K562 (cell line): ENCODE measurements around the gene ERICH2. TPM values are rescaled to one million over a fixed set of nuclear protein-coding genes. Genes with fewer than 3 reads are reported as not detected.
A peak's percentile ranks its signal among the peaks of the same experiment; 100 is the strongest.

Experiments used
- ATAC-seq: fragments of 200-7000 bp; cut with Tn5 transposase; 3 replicates; pipeline ENCODE4 v1.9.1; 2020; ENCODE audit warnings: moderate library complexity
- BruUV-seq: library from RNA; stranded (reverse); fragments of 400-500 nt; replicated peaks from 2 replicates; lab custom pipeline; 2021; lab: Mats Ljungman, UMichigan
- CTCF ChIA-PET: fragments of 300-600 bp; formaldehyde crosslinking; extraction: SDS; loops from one replicate; lab custom pipeline; 2021; ENCODE audit warnings: low intra/inter-chr PET ratio; lab: Yijun Ruan, JAX
- POLR2A ChIA-PET: fragments of 300-600, 350-650 bp; sonication (Branson Sonifier 250); formaldehyde crosslinking; extraction: SDS; loops from one replicate; lab custom pipeline; 2021; ENCODE audit warnings: antibody characterized with exemption, inconsistent platforms; lab: Yijun Ruan, JAX
- DNase-seq, 4 experiments: peaks; one replicate each; pipeline versions ENCODE4 v3.0.0 to v3.0.0-alpha.2; 2011 to 2018; ENCODE audit warnings: low spot score in 3 of 4, mixed read lengths in 3 of 4; ENCODE audit errors: extremely low read depth in 1 of 4
- FAIRE-seq: peaks from 2 replicates; lab custom pipeline; 2011; peaks lifted over from hg19 to GRCh38; lab: Jason Lieb, UNC
- H2AFZ ChIP-seq: 2 replicates; pipeline ENCODE4 v1.6.0; 2011; ENCODE audit warnings: low read depth, low read length, control low read depth, inconsistent platforms
- H3K27ac ChIP-seq: fragments of 200-600 bp; 3 replicates; pipeline ENCODE4 v1.8.0; 2011; ENCODE audit warnings: low read depth, mild to moderate bottlenecking, control low read depth, inconsistent platforms, low read length, moderate library complexity, mixed read lengths; ENCODE audit errors: extremely low read depth
- H3K27me3 ChIP-seq, 2 experiments: fragments of 300-600 bp in 1 of 2; 2 replicates in 1 of 2; 3 replicates in 1 of 2; pipeline versions ENCODE4 v1.6.0 to v1.8.0; 2011; ENCODE audit warnings: inconsistent platforms in 2 of 2, low read length in 2 of 2, mild to moderate bottlenecking in 1 of 2, mixed read lengths in 1 of 2, moderate library complexity in 1 of 2; ENCODE audit not compliant: control insufficient read depth in 2 of 2, insufficient read depth in 2 of 2
- H3K36me3 ChIP-seq: fragments of 300-600 bp; 3 replicates; pipeline ENCODE4 v1.8.0; 2011; ENCODE audit warnings: mild to moderate bottlenecking, low read length, inconsistent platforms; ENCODE audit not compliant: control insufficient read depth, insufficient read depth
- H3K4me1 ChIP-seq, 2 experiments: fragments of 200-600 bp in 1 of 2; replicated peaks in 1 of 2; 2 replicates in 1 of 2; 3 replicates in 1 of 2; pipeline versions ENCODE4 v1.5.1 to v1.8.0; 2011; ENCODE audit warnings: inconsistent platforms in 2 of 2, low read length in 2 of 2, mild to moderate bottlenecking in 1 of 2, mixed read lengths in 1 of 2, moderate library complexity in 1 of 2; ENCODE audit not compliant: control insufficient read depth in 2 of 2, insufficient read depth in 2 of 2
- H3K4me2 ChIP-seq: 2 replicates; pipeline ENCODE4 v1.6.1; 2011; ENCODE audit warnings: low read length, control low read depth, inconsistent platforms, mixed read lengths; ENCODE audit not compliant: insufficient read depth
- H3K4me3 ChIP-seq: fragments of 200-600 bp; sonication (generic), shearing (Covaris generic); 2 replicates; pipeline ENCODE4 v1.5.1; 2016; ENCODE audit warnings: control low read depth, inconsistent platforms
- H3K79me2 ChIP-seq: fragments of 200-600 bp; 3 replicates; pipeline ENCODE4 v1.8.0; 2011; ENCODE audit warnings: low read length, inconsistent platforms; ENCODE audit not compliant: control insufficient read depth, insufficient read depth
- H3K9ac ChIP-seq, 2 experiments: 2 replicates each; pipeline versions ENCODE4 v1.6.0 to v1.6.1; 2011; ENCODE audit warnings: low read depth in 2 of 2, low read length in 2 of 2, control low read depth in 1 of 2, inconsistent platforms in 1 of 2, mild to moderate bottlenecking in 1 of 2, mixed read lengths in 1 of 2; ENCODE audit not compliant: insufficient read depth in 1 of 2
- H3K9me1 ChIP-seq: one replicate; pipeline ENCODE4 v1.6.0; 2011; ENCODE audit warnings: inconsistent platforms, mild to moderate bottlenecking, low read length, moderate library complexity; ENCODE audit not compliant: control insufficient read depth, insufficient read depth
- H3K9me3 ChIP-seq: replicated peaks from 2 replicates; pipeline ENCODE4 v1.5.1; 2011; ENCODE audit warnings: low read depth, low read length, inconsistent platforms; ENCODE audit not compliant: control insufficient read depth, insufficient read depth
- H4K20me1 ChIP-seq: replicated peaks from 2 replicates; pipeline ENCODE4 v1.6.1; 2011; ENCODE audit warnings: low read length, inconsistent platforms, mixed read lengths; ENCODE audit not compliant: control insufficient read depth, insufficient read depth
- CCNT2 ChIP-seq: IDR thresholded peaks from 2 replicates; pipeline ENCODE4 v1.6.1; 2011; ENCODE audit warnings: borderline replicate concordance, low read depth, mild to moderate bottlenecking, moderate library complexity, mixed read lengths, low read length; ENCODE audit not compliant: insufficient read length; ENCODE audit errors: extremely low read depth
- CXXC5 ChIP-seq: fragments of 250-450 bp; sonication (Bioruptor Pico); IDR thresholded peaks from 2 replicates; pipeline ENCODE4 v1.8.0; 2022; ENCODE audit warnings: inconsistent platforms, mild to moderate bottlenecking, moderate library complexity
- EP300 ChIP-seq: IDR thresholded peaks from 2 replicates; pipeline ENCODE4 v1.6.1; 2012; ENCODE audit warnings: low read length, improper control_type of control experiment
- ETV5 ChIP-seq: sonication (generic); formaldehyde crosslinking; IDR thresholded peaks from 2 replicates; pipeline ENCODE4 v1.4.0; 2020; ENCODE audit warnings: low read depth, mild to moderate bottlenecking, missing genetic modification reagents
- HDAC6 ChIP-seq: IDR thresholded peaks from 2 replicates; pipeline ENCODE4 v1.6.1; 2012; ENCODE audit warnings: low read depth, mild to moderate bottlenecking, control low read depth, inconsistent platforms, low read length, moderate library complexity
- HINFP ChIP-seq: fragments of 450-650 bp; conservative IDR thresholded peaks from 2 replicates; pipeline ENCODE4 v1.6.1; 2016; ENCODE audit warnings: missing genetic modification characterization, low read depth, mild to moderate bottlenecking, control low read depth, missing compliant biosample characterization
- KDM1A ChIP-seq, 2 experiments: fragments of 450-650 bp; IDR thresholded peaks; 2 replicates each; pipeline ENCODE4 v1.6.1; 2016; ENCODE audit warnings: mild to moderate bottlenecking in 2 of 2
- MITF ChIP-seq: IDR thresholded peaks from 2 replicates; pipeline ENCODE4 v1.6.1; 2014; ENCODE audit warnings: antibody characterized with exemption
- NELFE ChIP-seq: IDR thresholded peaks from 2 replicates; pipeline ENCODE4 v1.6.1; 2011; ENCODE audit warnings: mild to moderate bottlenecking; ENCODE audit not compliant: insufficient read depth, insufficient read length
- POLR2A ChIP-seq: fragments of 450-650 bp; conservative IDR thresholded peaks from 2 replicates; pipeline ENCODE4 v1.6.1; 2016
- RBFOX2 ChIP-seq: fragments of 200-400 bp; formaldehyde crosslinking; IDR thresholded peaks from 2 replicates; pipeline ENCODE4 v1.6.1; 2017; ENCODE audit warnings: low read depth, mild to moderate bottlenecking, low read length, moderate library complexity
- RBM25 ChIP-seq: fragments of 200-400 bp; formaldehyde crosslinking; IDR thresholded peaks from 2 replicates; pipeline ENCODE4 v1.6.1; 2018; ENCODE audit warnings: low read length, low read depth, moderate library complexity; ENCODE audit not compliant: severe bottlenecking
- RCOR1 ChIP-seq, 2 experiments: IDR thresholded peaks; 2 replicates each; pipeline ENCODE4 v1.6.1; 2012; ENCODE audit warnings: low read depth in 2 of 2, low read length in 2 of 2, borderline replicate concordance in 1 of 2, improper control_type of control experiment in 1 of 2
- SMARCE1 ChIP-seq: fragments of 450-650 bp; IDR thresholded peaks from 2 replicates; pipeline ENCODE4 v1.7.1; 2016; ENCODE audit warnings: mild to moderate bottlenecking
- SP1 ChIP-seq: sonication (generic); formaldehyde crosslinking; IDR thresholded peaks from 2 replicates; pipeline ENCODE4 v1.8.1; 2022; ENCODE audit warnings: mild to moderate bottlenecking, missing genetic modification reagents
- STAT5A ChIP-seq: IDR thresholded peaks from 2 replicates; pipeline ENCODE4 v1.6.1; 2012; ENCODE audit warnings: low read length, inconsistent platforms, borderline replicate concordance
- ZFPM2 ChIP-seq: fragments of 250-450 bp; sonication (Bioruptor Pico); IDR thresholded peaks from 2 replicates; pipeline ENCODE4 v1.5.1; 2022; ENCODE audit warnings: mild to moderate bottlenecking
- WGBS: fragments of 100-300 bp; shearing (Covaris generic); methylation state at CpG from one replicate; pipeline ENCODE4 v1.1.6; 2016; ENCODE audit warnings: low coverage, mixed read lengths; ENCODE audit not compliant: insufficient coverage; ENCODE audit errors: missing lambda C conversion rate; 5-methylcytosine and 5-hydroxymethylcytosine counted together
- in situ Hi-C: fragments of 300-500 bp; cut with MboI; formaldehyde crosslinking; loops from 4 replicates; pipeline ENCODE4 v1.15.0; 2018; ENCODE audit warnings: inconsistent platforms, mixed read lengths
- intact Hi-C: fragments of 100-400 bp; cut with micrococcal nuclease; formaldehyde crosslinking; loops from 2 replicates; pipeline ENCODE4 v1.14.2; 2022
- polyA plus RNA-seq, 8 experiments: library from polyadenylated mRNA; depleted of rRNA in 4 of 8; stranded (reverse) in 5 of 8; unstranded in 3 of 8; fragments of >200 nt; fragmentation: Nextera tagmentation in 2 of 8; fragmentation: Illumina TruSeq in 1 of 8; extraction: Ambion mirVana in 2 of 8; extraction: Trizol in 1 of 8; gene quantifications; 2 replicates each; pipeline versions ENCODE4 v1.2.1 to v1.2.3, GENCODE V29; 2011 to 2014; ENCODE audit warnings: inconsistent platforms in 1 of 8, missing spikeins in 1 of 8
- total RNA-seq, 7 experiments: library from RNA; depleted of rRNA in 6 of 7; stranded (reverse); fragments of >200 nt in 6 of 7; fragmentation: Illumina TruSeq in 2 of 7; extraction: Trizol in 2 of 7; gene quantifications; 2 replicates each; pipeline versions ENCODE4 v1.2.1 to v1.2.3, GENCODE V29; 2011 to 2021; ENCODE audit warnings: low replicate concordance in 1 of 7
- TF ChIP-seq, protein P1 (sequence below): conservative IDR thresholded peaks from 2 replicates; pipeline ENCODE4 v1.6.1; 2011; ENCODE audit warnings: low read depth, mild to moderate bottlenecking, low read length; ENCODE audit not compliant: control insufficient read depth

The ERICH2 gene
- total and polyA plus RNA-seq, 9 of the 15 experiments (the other 6 are each of a cell fraction or from before 2014, with no cell fraction given), result 0.85 to 2.4 (median 1.6) TPM

- no peaks in the 10 kb centered on the region for H4K20me1 ChIP-seq
- in situ Hi-C loops, result loop anchor here (25.0 kb wide), 1 partner anchor 886 kb away; no protein-coding TSS in a partner anchor
- H3K4me3 ChIP-seq, result no peak overlapping the region
- no peak overlapping the region for H2AFZ ChIP-seq
- intact Hi-C loops, result no loop called here
- no peaks in the 10 kb centered on the region; the same call in 1 of the 2 replicates for H3K9me3 ChIP-seq
- ChIA-PET POLR2A (interaction anchor here (0.5 kb wide), 1 partner anchor 71 kb away, joined by 3 read pairs; no protein-coding TSS in a partner anchor), CTCF (no interaction called here)
- peaks cover 0 to 40% of the 10 kb centered on the region in 2 experiments; a peak in 3 of 5 replicates for H3K4me1 ChIP-seq
- peak; percentile 60 to 79 (median 70) for DNase-seq
- peak; percentile 85 for ATAC-seq
- H3K9ac ChIP-seq, result no peak overlapping the region
- no peak overlapping the region for H3K4me2 ChIP-seq
- no peaks in the 10 kb centered on the region for H3K9me1 ChIP-seq
- H3K27me3 ChIP-seq, result peaks cover 0 to 16% of the 10 kb centered on the region in 2 experiments; a peak in 2 of 5 replicates
- 58% methylated on average over 50 of the region's 61 CpGs for WGBS
- H3K36me3 ChIP-seq, result no peaks in the 10 kb centered on the region
- no peak for FAIRE-seq
- BruUV-seq, result no TSS peak
- H3K27ac ChIP-seq, result no peak overlapping the region; the same call in 2 of the 3 replicates
- no peaks in the 10 kb centered on the region for H3K79me2 ChIP-seq
- no peak for TF ChIP-seq HDAC6
- TF ChIP-seq, protein P1, sequence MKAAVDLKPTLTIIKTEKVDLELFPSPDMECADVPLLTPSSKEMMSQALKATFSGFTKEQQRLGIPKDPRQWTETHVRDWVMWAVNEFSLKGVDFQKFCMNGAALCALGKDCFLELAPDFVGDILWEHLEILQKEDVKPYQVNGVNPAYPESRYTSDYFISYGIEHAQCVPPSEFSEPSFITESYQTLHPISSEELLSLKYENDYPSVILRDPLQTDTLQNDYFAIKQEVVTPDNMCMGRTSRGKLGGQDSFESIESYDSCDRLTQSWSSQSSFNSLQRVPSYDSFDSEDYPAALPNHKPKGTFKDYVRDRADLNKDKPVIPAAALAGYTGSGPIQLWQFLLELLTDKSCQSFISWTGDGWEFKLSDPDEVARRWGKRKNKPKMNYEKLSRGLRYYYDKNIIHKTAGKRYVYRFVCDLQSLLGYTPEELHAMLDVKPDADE, result 0 out of 2 replicates have a peak, but pooled peaks have one; percentile 44
- 0 out of 2 replicates have a peak, but pooled peaks have one; percentile 52 for TF ChIP-seq SMARCE1
- no peak for TF ChIP-seq POLR2A
- peak; percentile 57; the same call in 1 of the 2 replicates for TF ChIP-seq STAT5A
- TF ChIP-seq MITF, result peak; percentile 46
- TF ChIP-seq ZFPM2 (CRISPR knock-in tag), result no peak
- TF ChIP-seq RCOR1 (IDR thresholded peaks at IDR 0.05; ENCODE audit: borderline replicate concordance in 1 of 2, low read depth in 2 of 2, low read length in 2 of 2), result peak in 1 of 2 experiments; percentile 49; a peak in 1 of 4 replicates
- peak; percentile 53 for TF ChIP-seq RBFOX2
- peak; percentile 95 for TF ChIP-seq CXXC5 (CRISPR knock-in tag)
- TF ChIP-seq RBM25, result no peak
- no peak for TF ChIP-seq HINFP
- TF ChIP-seq CCNT2, result peak; percentile 96
- TF ChIP-seq EP300, result peak; percentile 81
- TF ChIP-seq ETV5 (CRISPR knock-in tag), result peak; percentile 45; the same call in 1 of the 2 replicates
- TF ChIP-seq NELFE, result no peak
- peak in 1 of 2 experiments; percentile 52; a peak in 2 of 4 replicates for TF ChIP-seq KDM1A (IDR thresholded peaks at IDR 0.05)
- no peak for TF ChIP-seq SP1 (CRISPR knock-in tag)
These were observed 53.1 kb downstream of the ERICH2 start for GRCh38 chr2:170823088-170823897.
